GM18861 (cell line): ENCODE data around the gene PLEKHM1.

Experiments used
- ATAC-seq: cut with Tn5 transposase; IDR thresholded peaks from one replicate; pipeline ENCODE4 v1.9.1; 2021; ENCODE audit not compliant: unreplicated experiment

The PLEKHM1 gene

GRCh38 chr17:45441526-45442310, 48.8 kb downstream of the PLEKHM1 start:
- ATAC-seq: no peak

- ATAC-seq: peak; percentile 47
These were observed 49.5 kb downstream of the PLEKHM1 start for GRCh38 chr17:45440839-45441515.

GRCh38 chr17:45440161-45440778, 50.3 kb downstream of the PLEKHM1 start:
- no peak for ATAC-seq

GRCh38 chr17:45438931-45439610, 51.5 kb downstream of the PLEKHM1 start:
- ATAC-seq: no peak

- ATAC-seq: no peak
These were observed 52.8 kb downstream of the PLEKHM1 start for GRCh38 chr17:45437465-45438283.

GRCh38 chr17:45436625-45437464, 53.7 kb downstream of the PLEKHM1 start:
- ATAC-seq: no peak

GRCh38 chr17:45436161-45436560, 54.4 kb downstream of the PLEKHM1 start:
- ATAC-seq: no peak

GRCh38 chr17:45435481-45435880, 55.0 kb downstream of the PLEKHM1 start:
- no peak for ATAC-seq

- no peak for ATAC-seq
These were observed 57.4 kb downstream of the PLEKHM1 start for GRCh38 chr17:45433159-45433535.

- ATAC-seq: no peak
These were observed 57.9 kb downstream of the PLEKHM1 start, which contains the start of gene ARHGAP27 for GRCh38 chr17:45432405-45433158. ARHGAP27 (minus strand) TSS chr17:45432870; CDS start chr17:45430279, 2,591 bp downstream.

GRCh38 chr17:45431531-45432404, 58.8 kb downstream of the PLEKHM1 start:
- ATAC-seq: no peak

GRCh38 chr17:45430738-45431530, 59.6 kb downstream of the PLEKHM1 start:
- no peak for ATAC-seq

- ATAC-seq: no peak
These were observed 60.3 kb downstream of the PLEKHM1 start for GRCh38 chr17:45430006-45430737.

- ATAC-seq: no peak
These were observed 61.0 kb downstream of the PLEKHM1 start for GRCh38 chr17:45429339-45430005.

GRCh38 chr17:45428931-45429338, 61.6 kb downstream of the PLEKHM1 start:
- ATAC-seq: no peak

- no peak for ATAC-seq
These were observed 62.4 kb downstream of the PLEKHM1 start for GRCh38 chr17:45428050-45428617.
